Glutamatergic neuron (in vitro differentiated cells): Measurements from ENCODE around the gene MYCL. TPM values are rescaled to one million over a fixed set of nuclear protein-coding genes. Genes with fewer than 3 reads are reported as not detected.
"Not testable (repeated sequence)": the region's sequence is repeated elsewhere in the genome, so short reads cannot be mapped to it uniquely, and the experiment has no call there.

ENCODE experiments used
- DNase-seq: peaks from one replicate; pipeline ENCODE4 v3.0.0; 2022
- H3K27ac Mint-ChIP-seq: one replicate; pipeline ENCODE4 v1.8.0; 2020; ENCODE audit warnings: mild to moderate bottlenecking, mixed read lengths, inconsistent platforms; ENCODE audit not compliant: unreplicated experiment
- H3K27me3 Mint-ChIP-seq: one replicate; pipeline ENCODE4 v1.8.0; 2020; ENCODE audit warnings: mild to moderate bottlenecking, moderate library complexity, mixed read lengths, inconsistent platforms; ENCODE audit not compliant: unreplicated experiment
- H3K36me3 Mint-ChIP-seq: one replicate; pipeline ENCODE4 v1.8.0; 2020; ENCODE audit warnings: mild to moderate bottlenecking, mixed read lengths, inconsistent platforms; ENCODE audit not compliant: unreplicated experiment
- H3K4me1 Mint-ChIP-seq: one replicate; pipeline ENCODE4 v1.8.0; 2020; ENCODE audit warnings: mild to moderate bottlenecking, low read depth, mixed read lengths, inconsistent platforms; ENCODE audit not compliant: unreplicated experiment
- H3K4me3 Mint-ChIP-seq: one replicate; pipeline ENCODE4 v1.8.0; 2020; ENCODE audit warnings: mild to moderate bottlenecking, mixed read lengths, inconsistent platforms; ENCODE audit not compliant: unreplicated experiment
- H3K9me3 Mint-ChIP-seq: one replicate; pipeline ENCODE4 v1.8.0; 2020; ENCODE audit warnings: mild to moderate bottlenecking, moderate library complexity, mixed read lengths, inconsistent platforms; ENCODE audit not compliant: unreplicated experiment
- total RNA-seq: library from RNA; stranded (reverse); fragmentation: NEBNext Ultra II Directional; extraction: Animal tissue kit (Norgen Biotek cat#: 25700); gene quantifications from one replicate; pipeline ENCODE4 v1.2.1, GENCODE V29; 2021; ENCODE audit not compliant: unreplicated experiment
- TF ChIP-seq, protein P1 (sequence below): fragments of 200-600 bp; sonication (generic); IDR thresholded peaks from one replicate; pipeline ENCODE4 v1.5.0; 2021; ENCODE audit not compliant: partially characterized antibody, unreplicated experiment

The MYCL gene
- total RNA-seq, 1 donor from 2014 or later: 97.7 TPM

DNA sequence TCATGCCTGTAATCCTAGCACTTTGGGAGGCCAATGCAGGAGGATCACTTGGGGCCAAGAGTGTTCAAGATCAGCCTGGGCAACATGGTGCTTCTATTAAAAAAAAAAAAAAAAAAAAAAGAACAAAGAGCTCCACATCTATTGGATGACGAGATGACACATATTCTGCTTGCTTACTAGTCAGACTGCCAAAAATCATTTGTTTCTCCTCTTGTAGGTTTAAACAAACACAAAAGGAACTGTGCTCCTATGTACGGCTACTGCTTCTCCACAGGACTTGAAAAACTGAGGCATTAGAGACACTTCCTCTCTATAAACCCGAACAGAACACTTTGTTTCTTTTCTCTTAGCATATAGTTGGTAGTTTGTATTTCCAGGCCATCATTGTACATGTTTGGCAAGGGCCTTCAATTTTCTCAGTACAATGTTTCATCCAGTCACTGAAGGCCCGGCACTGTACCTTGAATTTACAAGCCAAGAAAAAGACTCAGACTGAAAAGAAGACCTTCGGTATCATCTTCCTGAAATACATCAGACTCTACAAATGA, 24.4 kb downstream of the MYCL start:
- no peak overlapping the region for H3K4me3 Mint-ChIP-seq
- no peaks in the 10 kb centered on the region for H3K36me3 Mint-ChIP-seq
- H3K27ac Mint-ChIP-seq: no peak overlapping the region
- H3K4me1 Mint-ChIP-seq: peaks cover 21% of the 10 kb centered on the region
- TF ChIP-seq, protein P1, sequence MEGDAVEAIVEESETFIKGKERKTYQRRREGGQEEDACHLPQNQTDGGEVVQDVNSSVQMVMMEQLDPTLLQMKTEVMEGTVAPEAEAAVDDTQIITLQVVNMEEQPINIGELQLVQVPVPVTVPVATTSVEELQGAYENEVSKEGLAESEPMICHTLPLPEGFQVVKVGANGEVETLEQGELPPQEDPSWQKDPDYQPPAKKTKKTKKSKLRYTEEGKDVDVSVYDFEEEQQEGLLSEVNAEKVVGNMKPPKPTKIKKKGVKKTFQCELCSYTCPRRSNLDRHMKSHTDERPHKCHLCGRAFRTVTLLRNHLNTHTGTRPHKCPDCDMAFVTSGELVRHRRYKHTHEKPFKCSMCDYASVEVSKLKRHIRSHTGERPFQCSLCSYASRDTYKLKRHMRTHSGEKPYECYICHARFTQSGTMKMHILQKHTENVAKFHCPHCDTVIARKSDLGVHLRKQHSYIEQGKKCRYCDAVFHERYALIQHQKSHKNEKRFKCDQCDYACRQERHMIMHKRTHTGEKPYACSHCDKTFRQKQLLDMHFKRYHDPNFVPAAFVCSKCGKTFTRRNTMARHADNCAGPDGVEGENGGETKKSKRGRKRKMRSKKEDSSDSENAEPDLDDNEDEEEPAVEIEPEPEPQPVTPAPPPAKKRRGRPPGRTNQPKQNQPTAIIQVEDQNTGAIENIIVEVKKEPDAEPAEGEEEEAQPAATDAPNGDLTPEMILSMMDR: no peak
- H3K27me3 Mint-ChIP-seq: peaks cover 2% of the 10 kb centered on the region
- no peak for DNase-seq
- H3K9me3 Mint-ChIP-seq: no peaks in the 10 kb centered on the region

DNA sequence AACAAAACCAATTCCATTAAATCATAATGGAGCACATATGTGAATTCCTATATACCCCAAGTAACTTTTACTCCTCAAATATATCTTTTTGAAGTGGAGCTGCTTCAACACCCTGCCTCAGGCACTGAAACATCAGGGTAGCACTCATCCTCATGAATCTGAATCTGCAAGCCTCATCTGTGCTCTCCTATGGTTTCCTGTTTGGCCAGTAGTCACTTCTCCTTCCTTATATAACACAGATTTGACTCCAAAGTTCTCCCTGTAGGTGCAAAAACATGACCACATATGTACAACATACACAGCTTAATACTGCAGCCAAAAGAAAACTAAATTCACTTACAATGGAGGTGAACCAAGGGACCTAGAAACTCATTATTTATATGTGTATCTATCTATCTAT, 25.6 kb downstream of the MYCL start:
- TF ChIP-seq, protein P1: no peak
- no peak overlapping the region for H3K27ac Mint-ChIP-seq
- peaks cover 9% of the 10 kb centered on the region for H3K4me1 Mint-ChIP-seq
- no peaks in the 10 kb centered on the region for H3K27me3 Mint-ChIP-seq
- no peaks in the 10 kb centered on the region for H3K36me3 Mint-ChIP-seq
- no peaks in the 10 kb centered on the region for H3K9me3 Mint-ChIP-seq
- no peak for DNase-seq
- no peak overlapping the region for H3K4me3 Mint-ChIP-seq

DNA sequence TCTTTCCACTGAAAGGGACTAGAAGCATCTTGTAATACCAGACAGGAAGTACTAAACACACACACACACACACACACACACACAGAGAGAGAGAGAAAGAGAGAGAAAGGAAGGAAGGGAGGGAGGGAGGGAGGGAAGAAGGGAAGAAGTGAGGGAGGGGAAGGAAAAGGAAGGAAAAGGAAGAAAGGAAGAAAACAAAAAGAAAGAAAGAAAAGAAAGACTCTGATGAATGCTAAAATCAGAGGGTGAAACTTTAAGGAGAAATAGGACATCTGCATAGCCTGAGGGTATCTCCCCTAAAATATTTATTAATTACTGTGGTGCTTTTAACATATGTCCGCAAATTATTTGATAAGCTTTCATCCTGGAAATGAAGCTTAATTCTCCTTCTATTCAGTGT, 29.0 kb downstream of the MYCL start:
- Mint-ChIP-seq H3K9me3 (peaks cover 9% of the 10 kb centered on the region), H3K27me3 (peaks cover 2% of the 10 kb centered on the region), H3K27ac (no peak overlapping the region), H3K36me3 (no peaks in the 10 kb centered on the region), H3K4me3 (no peak overlapping the region), H3K4me1 (peaks cover 9% of the 10 kb centered on the region)
- DNase-seq: no peak
- TF ChIP-seq, protein P1: no peak

DNA sequence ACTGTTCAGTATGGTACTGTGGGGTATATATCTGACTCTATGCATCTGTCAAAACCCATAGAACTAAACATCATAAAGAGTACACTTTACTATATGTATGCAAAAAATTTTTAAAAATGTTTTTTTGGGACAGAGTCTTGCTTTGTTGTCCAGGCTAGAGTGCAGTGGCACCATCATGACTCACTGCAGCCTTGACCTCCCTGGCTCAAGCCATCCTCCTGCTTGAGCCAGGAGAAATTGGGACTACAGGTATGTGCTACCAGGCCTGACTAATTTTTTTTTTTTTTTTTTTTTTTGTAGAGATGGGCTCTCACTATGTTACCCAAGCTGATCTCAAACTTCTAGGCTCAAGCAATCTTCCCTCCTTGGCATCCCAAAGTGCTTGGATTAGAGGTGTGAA, 29.9 kb downstream of the MYCL start:
- H3K27ac Mint-ChIP-seq: no peak overlapping the region
- DNase-seq: no peak

DNA sequence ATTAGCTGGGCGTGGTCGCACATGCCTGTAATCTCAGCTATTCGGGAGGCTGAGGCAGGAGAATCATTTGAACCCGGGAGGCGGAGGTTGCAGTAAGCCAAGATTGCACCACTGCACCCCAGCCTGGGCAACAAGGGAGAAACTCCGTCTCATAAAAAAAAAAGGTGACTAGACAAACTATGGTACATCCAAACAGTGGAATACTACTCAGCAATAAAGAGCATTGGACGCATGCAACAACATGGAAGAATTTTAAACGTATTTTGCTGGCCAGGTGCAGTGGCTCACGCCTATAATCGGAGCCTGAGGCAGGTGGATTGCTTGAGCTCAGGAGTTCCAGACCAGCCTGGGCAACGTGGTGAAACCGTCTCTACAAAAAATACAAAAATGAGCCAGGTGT, 30.7 kb downstream of the MYCL start:
- H3K27me3 Mint-ChIP-seq, H3K4me3 Mint-ChIP-seq, H3K9me3 Mint-ChIP-seq, H3K36me3 Mint-ChIP-seq, H3K27ac Mint-ChIP-seq, H3K4me1 Mint-ChIP-seq, DNase-seq: not testable (repeated sequence)

More for the DNA sequence above, 29.9 kb downstream of the MYCL start:
- Mint-ChIP-seq H3K4me3 (no peak overlapping the region), H3K36me3 (no peaks in the 10 kb centered on the region), H3K4me1 (peaks cover 9% of the 10 kb centered on the region), H3K9me3 (peaks cover 9% of the 10 kb centered on the region), H3K27me3 (peaks cover 2% of the 10 kb centered on the region)
- TF ChIP-seq, protein P1: no peak

DNA sequence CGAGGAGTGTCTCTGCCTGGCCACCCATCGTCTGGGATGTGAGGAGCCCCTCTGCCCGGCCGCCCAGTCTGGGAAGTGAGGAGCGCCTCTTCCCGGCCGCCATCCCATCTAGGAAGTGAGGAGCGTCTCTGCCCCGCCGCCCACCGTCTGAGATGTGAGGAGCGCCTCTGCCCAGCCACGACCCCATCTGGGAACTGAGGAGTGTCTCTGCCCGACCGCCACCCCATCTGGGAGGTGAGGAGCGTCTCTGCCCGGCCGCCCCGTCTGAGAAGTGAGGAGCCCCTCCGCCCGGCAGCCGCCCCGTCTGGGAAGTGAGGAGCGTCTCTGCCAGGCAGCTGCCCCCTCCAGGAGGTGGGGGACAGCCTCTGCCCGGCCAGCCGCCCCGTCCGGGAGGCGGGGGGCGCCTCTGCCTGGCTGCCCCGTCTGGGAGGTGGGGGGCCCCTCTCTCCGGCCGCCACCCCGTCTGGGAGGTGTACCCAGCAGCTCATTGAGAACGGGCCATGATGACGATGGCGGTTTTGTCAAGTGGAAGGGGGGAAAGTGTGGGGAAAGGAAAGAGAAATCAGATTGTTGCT, 32.1 kb downstream of the MYCL start:
- H3K27me3 Mint-ChIP-seq, H3K36me3 Mint-ChIP-seq, H3K4me3 Mint-ChIP-seq, H3K4me1 Mint-ChIP-seq, H3K9me3 Mint-ChIP-seq: not testable (repeated sequence)
- peak; percentile 32 for DNase-seq
- H3K27ac Mint-ChIP-seq: peak overlapping the region; percentile 62
